Thoracic aorta (tissue), 2 donors: Measurements from ENCODE around the gene PROM1. TPM values are rescaled to one million over a fixed set of nuclear protein-coding genes. Genes with fewer than 3 reads are reported as not detected.

Experiments
- ATAC-seq: fragments of 150-250 bp; one replicate; pipeline ENCODE4 v1.8.0; 2017; ENCODE audit warnings: low read depth; ENCODE audit not compliant: insufficient number of reproducible peaks, low FRiP score
- DNase-seq: peaks from one replicate; pipeline ENCODE4 v3.0.0-alpha.2; 2020; ENCODE audit warnings: low spot score
- H3K27ac ChIP-seq, 2 donors: fragments of 200-600 bp; sonication (generic); 1 replicate in 1 of 2; 2 replicates in 1 of 2; pipeline ENCODE4 v1.5.1; 2016; ENCODE audit warnings: mild to moderate bottlenecking in 2 of 2, moderate library complexity in 2 of 2
- H3K27me3 ChIP-seq: fragments of 200-600 bp; sonication (generic); replicated peaks from 2 replicates; pipeline ENCODE4 v1.6.0; 2016; ENCODE audit warnings: mild to moderate bottlenecking; ENCODE audit not compliant: insufficient read depth
- H3K36me3 ChIP-seq: fragments of 200-600 bp; sonication (generic); one replicate; pipeline ENCODE4 v1.5.1; 2016
- H3K4me1 ChIP-seq, 2 donors: fragments of 200-600 bp; sonication (generic); 1 replicate in 1 of 2; 2 replicates in 1 of 2; pipeline versions ENCODE4 v1.5.1 to v1.6.0; 2016; ENCODE audit warnings: low read depth in 2 of 2, mild to moderate bottlenecking in 1 of 2; ENCODE audit not compliant: control insufficient read depth in 1 of 2
- H3K4me3 ChIP-seq: fragments of 200-600 bp; sonication (generic); 2 replicates; pipeline ENCODE4 v1.5.1; 2016; ENCODE audit warnings: mild to moderate bottlenecking
- H3K9me3 ChIP-seq: fragments of 200-600 bp; sonication (generic); 2 replicates; pipeline ENCODE4 v1.5.1; 2016
- total RNA-seq, 2 donors: library from RNA; depleted of rRNA; stranded (reverse); fragments of >200 nt; gene quantifications; one replicate each; pipeline versions ENCODE4 v1.1.0 to v1.2.3, GENCODE V29; 2016
- TF ChIP-seq, protein P1 (sequence below): fragments of 200-600 bp; sonication (generic); IDR thresholded peaks from one replicate; pipeline ENCODE4 v1.5.1; 2019; ENCODE audit warnings: antibody characterized with exemption

Gene PROM1
- total RNA-seq, 2 donors from 2014 or later, result 3.2 to 7.1 TPM

GRCh38 chr4:16051132-16051531 lies 32.7 kb downstream of the PROM1 start:
- Histone ChIP-seq H3K36me3 (no peaks in the 10 kb centered on the region), H3K9me3 (no peaks in the 10 kb centered on the region), H3K27ac (no peak overlapping the region), H3K4me3 (no peak overlapping the region), H3K27me3 (no peaks in the 10 kb centered on the region), H3K4me1 (peaks cover 4 to 22% of the 10 kb centered on the region in 2 donors)
- ATAC-seq (no peak), DNase-seq (no peak)
- TF ChIP-seq, protein P1, sequence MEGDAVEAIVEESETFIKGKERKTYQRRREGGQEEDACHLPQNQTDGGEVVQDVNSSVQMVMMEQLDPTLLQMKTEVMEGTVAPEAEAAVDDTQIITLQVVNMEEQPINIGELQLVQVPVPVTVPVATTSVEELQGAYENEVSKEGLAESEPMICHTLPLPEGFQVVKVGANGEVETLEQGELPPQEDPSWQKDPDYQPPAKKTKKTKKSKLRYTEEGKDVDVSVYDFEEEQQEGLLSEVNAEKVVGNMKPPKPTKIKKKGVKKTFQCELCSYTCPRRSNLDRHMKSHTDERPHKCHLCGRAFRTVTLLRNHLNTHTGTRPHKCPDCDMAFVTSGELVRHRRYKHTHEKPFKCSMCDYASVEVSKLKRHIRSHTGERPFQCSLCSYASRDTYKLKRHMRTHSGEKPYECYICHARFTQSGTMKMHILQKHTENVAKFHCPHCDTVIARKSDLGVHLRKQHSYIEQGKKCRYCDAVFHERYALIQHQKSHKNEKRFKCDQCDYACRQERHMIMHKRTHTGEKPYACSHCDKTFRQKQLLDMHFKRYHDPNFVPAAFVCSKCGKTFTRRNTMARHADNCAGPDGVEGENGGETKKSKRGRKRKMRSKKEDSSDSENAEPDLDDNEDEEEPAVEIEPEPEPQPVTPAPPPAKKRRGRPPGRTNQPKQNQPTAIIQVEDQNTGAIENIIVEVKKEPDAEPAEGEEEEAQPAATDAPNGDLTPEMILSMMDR, result no peak

DNA sequence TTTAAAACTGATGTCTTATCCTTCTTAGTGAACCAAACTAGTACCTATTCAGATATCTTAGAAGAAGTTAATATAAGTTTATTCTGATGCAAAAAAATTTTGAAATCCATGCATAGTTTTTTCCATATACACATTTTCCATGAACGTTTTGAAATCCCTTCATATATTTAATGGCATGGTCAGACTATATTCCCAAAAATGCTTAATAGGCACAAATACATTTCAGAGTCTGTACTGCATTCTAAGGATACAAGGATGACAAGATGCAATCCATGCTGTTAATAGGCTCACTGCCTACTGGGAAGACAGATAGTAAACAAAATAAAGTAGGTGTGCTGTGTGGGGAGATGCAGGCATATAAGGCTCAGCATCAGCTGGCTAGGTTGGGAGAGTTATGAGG lies 33.2 kb downstream of the PROM1 start:
- ATAC-seq, result no peak
- no peak overlapping the region for H3K4me3 ChIP-seq
- H3K36me3 ChIP-seq, result no peaks in the 10 kb centered on the region
- no peaks in the 10 kb centered on the region for H3K9me3 ChIP-seq
- no peaks in the 10 kb centered on the region for H3K27me3 ChIP-seq
- no peak overlapping the region for H3K27ac ChIP-seq
- DNase-seq, result no peak
- H3K4me1 ChIP-seq, result peaks cover 0 to 18% of the 10 kb centered on the region in 2 donors
- TF ChIP-seq, protein P1, result no peak

DNA sequence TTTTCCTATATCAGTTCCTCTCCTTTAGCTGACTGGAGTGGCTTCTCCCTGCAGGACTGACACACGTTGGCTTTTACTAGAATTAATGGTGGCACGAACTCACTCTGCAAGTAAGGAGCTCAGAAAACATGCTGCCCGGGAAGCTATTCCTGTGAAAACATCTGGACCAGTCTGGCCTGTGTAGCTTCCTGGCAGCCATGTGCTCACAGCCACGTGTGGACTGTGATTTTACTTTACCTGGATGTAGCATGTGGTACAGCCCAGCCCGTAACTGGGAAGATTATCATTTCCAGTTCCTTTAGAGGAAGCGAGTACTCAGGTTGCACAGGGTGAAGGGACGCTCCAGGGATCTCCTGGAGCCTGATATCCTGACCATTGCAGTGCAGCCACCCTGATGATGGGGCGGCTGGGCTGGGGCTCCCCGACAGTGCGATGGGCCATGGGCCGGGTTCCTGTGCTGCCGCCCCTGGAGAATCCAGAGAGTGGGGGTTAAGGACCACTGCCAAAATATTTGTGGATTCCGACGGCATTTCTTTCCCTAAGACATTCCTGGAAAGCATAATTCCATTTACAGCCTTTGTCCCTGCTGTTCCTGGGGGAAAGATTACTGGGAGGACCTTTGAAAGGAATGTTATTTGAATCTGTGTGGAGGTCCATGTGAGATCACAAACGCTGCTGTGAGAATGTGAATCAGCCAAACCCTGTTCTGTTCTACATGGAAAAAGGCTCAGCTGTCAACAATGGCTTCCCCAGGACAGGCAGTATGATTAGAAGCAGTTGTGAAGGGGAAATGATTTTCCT lies 35.0 kb downstream of the PROM1 start:
- DNase-seq, result no peak
- Histone ChIP-seq H3K27me3 (no peaks in the 10 kb centered on the region), H3K4me1 (peaks cover 0 to 11% of the 10 kb centered on the region in 2 donors), H3K4me3 (no peak overlapping the region), H3K27ac (no peak overlapping the region), H3K9me3 (no peaks in the 10 kb centered on the region), H3K36me3 (no peaks in the 10 kb centered on the region)
- ATAC-seq, result no peak
- TF ChIP-seq, protein P1, result no peak

DNA sequence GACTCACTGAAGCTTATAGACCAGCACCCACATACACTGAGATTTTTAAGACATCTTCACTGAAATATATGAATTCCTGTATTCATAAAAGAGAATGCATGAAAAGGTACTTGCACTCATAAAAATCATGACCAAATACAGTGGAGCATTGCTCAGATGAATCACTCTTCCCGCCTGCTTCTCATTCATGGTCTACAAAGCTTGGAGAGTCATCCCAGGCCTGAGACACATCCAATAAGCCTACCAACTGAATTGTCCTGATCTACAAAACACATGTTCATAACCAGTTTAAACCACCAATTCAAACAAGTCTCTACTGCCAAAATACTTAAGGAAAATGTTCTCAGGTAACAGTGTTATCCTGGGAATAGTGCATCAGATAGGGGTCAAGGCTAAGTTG lies 38.1 kb downstream of the PROM1 start:
- no peak overlapping the region for H3K4me3 ChIP-seq

More for the DNA sequence above, 38.1 kb downstream of the PROM1 start:
- H3K36me3 ChIP-seq, result no peaks in the 10 kb centered on the region
- peaks cover 0 to 8% of the 10 kb centered on the region in 2 donors for H3K4me1 ChIP-seq
- H3K27ac ChIP-seq, result no peak overlapping the region
- no peaks in the 10 kb centered on the region for H3K27me3 ChIP-seq
- ATAC-seq, result no peak
- TF ChIP-seq, protein P1, result no peak
- no peak for DNase-seq
- H3K9me3 ChIP-seq, result no peaks in the 10 kb centered on the region
